ENCODE measurements around the gene CXXC5.

DNA sequence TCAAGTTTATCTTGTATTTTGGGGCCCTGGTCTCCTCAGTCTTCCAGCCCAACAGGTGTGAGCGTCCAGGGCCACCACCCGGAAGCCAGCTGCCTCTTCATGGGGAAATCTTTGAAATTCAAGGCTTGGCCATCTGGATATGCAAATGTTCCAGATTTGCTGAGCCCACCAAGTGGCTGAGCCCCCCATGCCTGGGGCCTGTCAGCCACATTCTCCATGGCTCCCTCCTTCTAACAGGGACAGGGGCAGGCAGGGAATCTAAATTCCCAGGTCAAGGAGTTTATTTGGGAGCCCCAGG is 14.2 kb upstream of the CXXC5 start:
- no peak for TF ChIP-seq EZH2 (IDR thresholded peaks at IDR 0.05; ENCODE audit: borderline replicate concordance, insufficient read depth, low read length, poor library complexity, severe bottlenecking)
- TF ChIP-seq MXI1 (conservative IDR thresholded peaks at IDR 0.05; ENCODE audit: poor library complexity, severe bottlenecking), result no peak
- TF ChIP-seq, protein P1, sequence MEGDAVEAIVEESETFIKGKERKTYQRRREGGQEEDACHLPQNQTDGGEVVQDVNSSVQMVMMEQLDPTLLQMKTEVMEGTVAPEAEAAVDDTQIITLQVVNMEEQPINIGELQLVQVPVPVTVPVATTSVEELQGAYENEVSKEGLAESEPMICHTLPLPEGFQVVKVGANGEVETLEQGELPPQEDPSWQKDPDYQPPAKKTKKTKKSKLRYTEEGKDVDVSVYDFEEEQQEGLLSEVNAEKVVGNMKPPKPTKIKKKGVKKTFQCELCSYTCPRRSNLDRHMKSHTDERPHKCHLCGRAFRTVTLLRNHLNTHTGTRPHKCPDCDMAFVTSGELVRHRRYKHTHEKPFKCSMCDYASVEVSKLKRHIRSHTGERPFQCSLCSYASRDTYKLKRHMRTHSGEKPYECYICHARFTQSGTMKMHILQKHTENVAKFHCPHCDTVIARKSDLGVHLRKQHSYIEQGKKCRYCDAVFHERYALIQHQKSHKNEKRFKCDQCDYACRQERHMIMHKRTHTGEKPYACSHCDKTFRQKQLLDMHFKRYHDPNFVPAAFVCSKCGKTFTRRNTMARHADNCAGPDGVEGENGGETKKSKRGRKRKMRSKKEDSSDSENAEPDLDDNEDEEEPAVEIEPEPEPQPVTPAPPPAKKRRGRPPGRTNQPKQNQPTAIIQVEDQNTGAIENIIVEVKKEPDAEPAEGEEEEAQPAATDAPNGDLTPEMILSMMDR (IDR thresholded peaks at IDR 0.05; ENCODE audit: poor library complexity, severe bottlenecking), result no peak

Measured in neural cell (in vitro differentiated cells).